ENCODE measurements around the gene RASAL2.
A peak's percentile ranks its signal among the peaks of the same experiment; 100 is the strongest.
"Not testable (repeated sequence)": the region's sequence is repeated elsewhere in the genome, so short reads cannot be mapped to it uniquely, and the experiment has no call there.

The RASAL2 gene

DNA sequence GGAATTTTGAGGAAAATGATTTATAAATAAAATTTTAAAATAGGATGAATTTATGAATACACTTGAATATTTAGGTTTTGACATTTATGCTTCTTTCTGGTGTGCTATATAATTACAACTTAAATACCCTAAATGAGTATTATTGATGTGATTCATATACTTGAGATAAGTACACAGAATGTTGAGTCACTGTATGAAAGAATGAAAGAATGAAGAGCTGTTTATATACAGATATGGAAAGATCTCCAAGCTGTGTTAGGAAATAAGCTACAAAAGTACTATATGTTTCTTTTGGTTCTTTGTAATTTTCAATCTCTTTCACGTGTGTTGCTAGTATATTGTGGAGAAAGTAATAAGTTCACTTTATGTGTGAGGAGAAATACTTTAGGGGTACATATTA lies 147.2 kb downstream of the RASAL2 start:
- no peak for DNase-seq (ENCODE audit: low spot score)
- TF ChIP-seq, protein P1, sequence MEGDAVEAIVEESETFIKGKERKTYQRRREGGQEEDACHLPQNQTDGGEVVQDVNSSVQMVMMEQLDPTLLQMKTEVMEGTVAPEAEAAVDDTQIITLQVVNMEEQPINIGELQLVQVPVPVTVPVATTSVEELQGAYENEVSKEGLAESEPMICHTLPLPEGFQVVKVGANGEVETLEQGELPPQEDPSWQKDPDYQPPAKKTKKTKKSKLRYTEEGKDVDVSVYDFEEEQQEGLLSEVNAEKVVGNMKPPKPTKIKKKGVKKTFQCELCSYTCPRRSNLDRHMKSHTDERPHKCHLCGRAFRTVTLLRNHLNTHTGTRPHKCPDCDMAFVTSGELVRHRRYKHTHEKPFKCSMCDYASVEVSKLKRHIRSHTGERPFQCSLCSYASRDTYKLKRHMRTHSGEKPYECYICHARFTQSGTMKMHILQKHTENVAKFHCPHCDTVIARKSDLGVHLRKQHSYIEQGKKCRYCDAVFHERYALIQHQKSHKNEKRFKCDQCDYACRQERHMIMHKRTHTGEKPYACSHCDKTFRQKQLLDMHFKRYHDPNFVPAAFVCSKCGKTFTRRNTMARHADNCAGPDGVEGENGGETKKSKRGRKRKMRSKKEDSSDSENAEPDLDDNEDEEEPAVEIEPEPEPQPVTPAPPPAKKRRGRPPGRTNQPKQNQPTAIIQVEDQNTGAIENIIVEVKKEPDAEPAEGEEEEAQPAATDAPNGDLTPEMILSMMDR (IDR thresholded peaks at IDR 0.05; ENCODE audit: poor library complexity, severe bottlenecking) = no peak
- Histone ChIP-seq H3K27ac (ENCODE audit: poor library complexity, severe bottlenecking) (peak overlapping the region; percentile 100), H3K4me3 (ENCODE audit: severe bottlenecking) (no peak overlapping the region), H3K27me3 (ENCODE audit: insufficient read depth, poor library complexity, severe bottlenecking) (no peaks in the 10 kb centered on the region), H3K36me3 (ENCODE audit: low read depth) (no peaks in the 10 kb centered on the region), H3K4me1 (ENCODE audit: insufficient read depth, poor library complexity, severe bottlenecking) (peaks cover 44% of the 10 kb centered on the region), H3K9me3 (ENCODE audit: severe bottlenecking) (no peaks in the 10 kb centered on the region)
- ATAC-seq (ENCODE audit: low read depth) = peak; percentile 59

GRCh38 chr1:178241837-178242236 lies 147.9 kb downstream of the RASAL2 start:
- no peak for ATAC-seq (ENCODE audit: low read depth)
- H3K9me3 ChIP-seq (ENCODE audit: severe bottlenecking) = no peaks in the 10 kb centered on the region
- H3K27me3 ChIP-seq (ENCODE audit: insufficient read depth, poor library complexity, severe bottlenecking) = no peaks in the 10 kb centered on the region
- peak overlapping the region; percentile 100 for H3K27ac ChIP-seq (ENCODE audit: poor library complexity, severe bottlenecking)
- peaks cover 44% of the 10 kb centered on the region for H3K4me1 ChIP-seq (ENCODE audit: insufficient read depth, poor library complexity, severe bottlenecking)
- TF ChIP-seq, protein P1 (IDR thresholded peaks at IDR 0.05; ENCODE audit: poor library complexity, severe bottlenecking) = peak; percentile 20
- no peak for DNase-seq (ENCODE audit: low spot score)
- no peak overlapping the region for H3K4me3 ChIP-seq (ENCODE audit: severe bottlenecking)
- H3K36me3 ChIP-seq (ENCODE audit: low read depth) = no peaks in the 10 kb centered on the region

DNA sequence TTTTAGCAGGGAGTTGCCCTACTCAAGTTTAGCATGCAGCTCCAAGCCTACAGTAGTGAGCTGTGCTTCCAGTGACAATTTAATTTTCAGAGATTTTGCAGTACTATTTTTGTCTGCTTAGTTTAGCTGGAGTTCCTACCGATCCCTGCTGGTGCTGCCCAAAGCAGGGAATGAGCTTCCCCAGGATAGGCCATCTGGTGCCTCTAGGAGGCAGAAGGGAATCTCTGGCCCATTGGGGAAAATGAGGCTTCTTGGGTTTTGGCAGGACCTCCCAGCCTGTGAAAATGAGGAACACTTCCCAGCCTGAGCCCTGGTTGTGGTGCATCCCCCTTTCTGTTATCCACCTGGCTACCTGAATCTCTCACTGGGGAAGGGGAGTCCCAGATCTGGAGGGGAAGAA lies 149.2 kb downstream of the RASAL2 start:
- Histone ChIP-seq H3K36me3 (ENCODE audit: low read depth) (no peaks in the 10 kb centered on the region), H3K9me3 (ENCODE audit: severe bottlenecking) (peaks cover 5% of the 10 kb centered on the region), H3K4me1 (ENCODE audit: insufficient read depth, poor library complexity, severe bottlenecking) (peaks cover 38% of the 10 kb centered on the region), H3K27ac (ENCODE audit: poor library complexity, severe bottlenecking) (peak overlapping the region; percentile 100), H3K27me3 (ENCODE audit: insufficient read depth, poor library complexity, severe bottlenecking) (no peaks in the 10 kb centered on the region), H3K4me3 (ENCODE audit: severe bottlenecking) (no peak overlapping the region)
- DNase-seq (ENCODE audit: low spot score) = no peak
- TF ChIP-seq, protein P1 (IDR thresholded peaks at IDR 0.05; ENCODE audit: poor library complexity, severe bottlenecking) = no peak
- no peak for ATAC-seq (ENCODE audit: low read depth)

GRCh38 chr1:178243890-178244289 lies 150.0 kb downstream of the RASAL2 start:
- Histone ChIP-seq H3K4me1 (ENCODE audit: insufficient read depth, poor library complexity, severe bottlenecking) (peaks cover 33% of the 10 kb centered on the region), H3K4me3 (ENCODE audit: severe bottlenecking) (no peak overlapping the region), H3K9me3 (ENCODE audit: severe bottlenecking) (peaks cover 9% of the 10 kb centered on the region), H3K27ac (ENCODE audit: poor library complexity, severe bottlenecking) (no peak overlapping the region), H3K27me3 (ENCODE audit: insufficient read depth, poor library complexity, severe bottlenecking) (no peaks in the 10 kb centered on the region), H3K36me3 (ENCODE audit: low read depth) (no peaks in the 10 kb centered on the region)
- DNase-seq (ENCODE audit: low spot score) (no peak), ATAC-seq (ENCODE audit: low read depth) (no peak)
- TF ChIP-seq, protein P1 (IDR thresholded peaks at IDR 0.05; ENCODE audit: poor library complexity, severe bottlenecking) = no peak

- H3K4me1 ChIP-seq (ENCODE audit: insufficient read depth, poor library complexity, severe bottlenecking); H3K36me3 ChIP-seq (ENCODE audit: low read depth); DNase-seq (ENCODE audit: low spot score); ATAC-seq (ENCODE audit: low read depth); H3K27ac ChIP-seq (ENCODE audit: poor library complexity, severe bottlenecking); H3K4me3 ChIP-seq (ENCODE audit: severe bottlenecking); H3K27me3 ChIP-seq (ENCODE audit: insufficient read depth, poor library complexity, severe bottlenecking); H3K9me3 ChIP-seq (ENCODE audit: severe bottlenecking): not testable (repeated sequence)
Observed at GRCh38 chr1:178248284-178248683, 154.4 kb downstream of the RASAL2 start.

DNA sequence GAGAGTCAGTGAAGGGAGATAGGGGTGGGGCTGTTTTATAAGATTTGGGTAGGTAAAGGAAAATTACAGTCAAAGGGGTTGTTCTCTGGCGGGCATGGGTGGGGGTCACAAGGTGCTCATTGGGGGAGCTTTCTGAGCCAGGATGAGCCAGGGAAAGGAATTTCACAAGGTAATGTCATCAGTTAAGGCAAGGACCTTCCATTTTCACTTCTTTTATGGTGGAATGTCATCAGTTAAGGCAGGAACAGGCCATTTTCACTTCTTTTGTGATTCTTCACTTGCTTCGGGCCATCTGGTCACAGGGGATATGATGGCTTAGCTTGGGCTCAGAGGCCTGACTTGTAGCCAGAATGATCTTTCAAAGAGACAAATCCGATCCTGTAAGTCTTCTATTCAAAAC lies 159.7 kb downstream of the RASAL2 start:
- not testable (repeated sequence) for H3K27ac ChIP-seq (ENCODE audit: poor library complexity, severe bottlenecking); H3K4me1 ChIP-seq (ENCODE audit: insufficient read depth, poor library complexity, severe bottlenecking); H3K36me3 ChIP-seq (ENCODE audit: low read depth); H3K4me3 ChIP-seq (ENCODE audit: severe bottlenecking); DNase-seq (ENCODE audit: low spot score); H3K27me3 ChIP-seq (ENCODE audit: insufficient read depth, poor library complexity, severe bottlenecking); H3K9me3 ChIP-seq (ENCODE audit: severe bottlenecking); ATAC-seq (ENCODE audit: low read depth)
